ENCODE measurements around the gene EPHB4. TPM values are rescaled to one million over a fixed set of nuclear protein-coding genes. Genes with fewer than 3 reads are reported as not detected.

EPHB4 gene
- total and polyA plus RNA-seq, 2 of the 8 experiments (the other 6 are each of a cell fraction or from before 2014, with no cell fraction given) = 85.0 to 113 TPM

GRCh38 chr7:100811480-100811879 lies 15.8 kb downstream of the EPHB4 start (continued):
- TF ChIP-seq, protein P1, sequence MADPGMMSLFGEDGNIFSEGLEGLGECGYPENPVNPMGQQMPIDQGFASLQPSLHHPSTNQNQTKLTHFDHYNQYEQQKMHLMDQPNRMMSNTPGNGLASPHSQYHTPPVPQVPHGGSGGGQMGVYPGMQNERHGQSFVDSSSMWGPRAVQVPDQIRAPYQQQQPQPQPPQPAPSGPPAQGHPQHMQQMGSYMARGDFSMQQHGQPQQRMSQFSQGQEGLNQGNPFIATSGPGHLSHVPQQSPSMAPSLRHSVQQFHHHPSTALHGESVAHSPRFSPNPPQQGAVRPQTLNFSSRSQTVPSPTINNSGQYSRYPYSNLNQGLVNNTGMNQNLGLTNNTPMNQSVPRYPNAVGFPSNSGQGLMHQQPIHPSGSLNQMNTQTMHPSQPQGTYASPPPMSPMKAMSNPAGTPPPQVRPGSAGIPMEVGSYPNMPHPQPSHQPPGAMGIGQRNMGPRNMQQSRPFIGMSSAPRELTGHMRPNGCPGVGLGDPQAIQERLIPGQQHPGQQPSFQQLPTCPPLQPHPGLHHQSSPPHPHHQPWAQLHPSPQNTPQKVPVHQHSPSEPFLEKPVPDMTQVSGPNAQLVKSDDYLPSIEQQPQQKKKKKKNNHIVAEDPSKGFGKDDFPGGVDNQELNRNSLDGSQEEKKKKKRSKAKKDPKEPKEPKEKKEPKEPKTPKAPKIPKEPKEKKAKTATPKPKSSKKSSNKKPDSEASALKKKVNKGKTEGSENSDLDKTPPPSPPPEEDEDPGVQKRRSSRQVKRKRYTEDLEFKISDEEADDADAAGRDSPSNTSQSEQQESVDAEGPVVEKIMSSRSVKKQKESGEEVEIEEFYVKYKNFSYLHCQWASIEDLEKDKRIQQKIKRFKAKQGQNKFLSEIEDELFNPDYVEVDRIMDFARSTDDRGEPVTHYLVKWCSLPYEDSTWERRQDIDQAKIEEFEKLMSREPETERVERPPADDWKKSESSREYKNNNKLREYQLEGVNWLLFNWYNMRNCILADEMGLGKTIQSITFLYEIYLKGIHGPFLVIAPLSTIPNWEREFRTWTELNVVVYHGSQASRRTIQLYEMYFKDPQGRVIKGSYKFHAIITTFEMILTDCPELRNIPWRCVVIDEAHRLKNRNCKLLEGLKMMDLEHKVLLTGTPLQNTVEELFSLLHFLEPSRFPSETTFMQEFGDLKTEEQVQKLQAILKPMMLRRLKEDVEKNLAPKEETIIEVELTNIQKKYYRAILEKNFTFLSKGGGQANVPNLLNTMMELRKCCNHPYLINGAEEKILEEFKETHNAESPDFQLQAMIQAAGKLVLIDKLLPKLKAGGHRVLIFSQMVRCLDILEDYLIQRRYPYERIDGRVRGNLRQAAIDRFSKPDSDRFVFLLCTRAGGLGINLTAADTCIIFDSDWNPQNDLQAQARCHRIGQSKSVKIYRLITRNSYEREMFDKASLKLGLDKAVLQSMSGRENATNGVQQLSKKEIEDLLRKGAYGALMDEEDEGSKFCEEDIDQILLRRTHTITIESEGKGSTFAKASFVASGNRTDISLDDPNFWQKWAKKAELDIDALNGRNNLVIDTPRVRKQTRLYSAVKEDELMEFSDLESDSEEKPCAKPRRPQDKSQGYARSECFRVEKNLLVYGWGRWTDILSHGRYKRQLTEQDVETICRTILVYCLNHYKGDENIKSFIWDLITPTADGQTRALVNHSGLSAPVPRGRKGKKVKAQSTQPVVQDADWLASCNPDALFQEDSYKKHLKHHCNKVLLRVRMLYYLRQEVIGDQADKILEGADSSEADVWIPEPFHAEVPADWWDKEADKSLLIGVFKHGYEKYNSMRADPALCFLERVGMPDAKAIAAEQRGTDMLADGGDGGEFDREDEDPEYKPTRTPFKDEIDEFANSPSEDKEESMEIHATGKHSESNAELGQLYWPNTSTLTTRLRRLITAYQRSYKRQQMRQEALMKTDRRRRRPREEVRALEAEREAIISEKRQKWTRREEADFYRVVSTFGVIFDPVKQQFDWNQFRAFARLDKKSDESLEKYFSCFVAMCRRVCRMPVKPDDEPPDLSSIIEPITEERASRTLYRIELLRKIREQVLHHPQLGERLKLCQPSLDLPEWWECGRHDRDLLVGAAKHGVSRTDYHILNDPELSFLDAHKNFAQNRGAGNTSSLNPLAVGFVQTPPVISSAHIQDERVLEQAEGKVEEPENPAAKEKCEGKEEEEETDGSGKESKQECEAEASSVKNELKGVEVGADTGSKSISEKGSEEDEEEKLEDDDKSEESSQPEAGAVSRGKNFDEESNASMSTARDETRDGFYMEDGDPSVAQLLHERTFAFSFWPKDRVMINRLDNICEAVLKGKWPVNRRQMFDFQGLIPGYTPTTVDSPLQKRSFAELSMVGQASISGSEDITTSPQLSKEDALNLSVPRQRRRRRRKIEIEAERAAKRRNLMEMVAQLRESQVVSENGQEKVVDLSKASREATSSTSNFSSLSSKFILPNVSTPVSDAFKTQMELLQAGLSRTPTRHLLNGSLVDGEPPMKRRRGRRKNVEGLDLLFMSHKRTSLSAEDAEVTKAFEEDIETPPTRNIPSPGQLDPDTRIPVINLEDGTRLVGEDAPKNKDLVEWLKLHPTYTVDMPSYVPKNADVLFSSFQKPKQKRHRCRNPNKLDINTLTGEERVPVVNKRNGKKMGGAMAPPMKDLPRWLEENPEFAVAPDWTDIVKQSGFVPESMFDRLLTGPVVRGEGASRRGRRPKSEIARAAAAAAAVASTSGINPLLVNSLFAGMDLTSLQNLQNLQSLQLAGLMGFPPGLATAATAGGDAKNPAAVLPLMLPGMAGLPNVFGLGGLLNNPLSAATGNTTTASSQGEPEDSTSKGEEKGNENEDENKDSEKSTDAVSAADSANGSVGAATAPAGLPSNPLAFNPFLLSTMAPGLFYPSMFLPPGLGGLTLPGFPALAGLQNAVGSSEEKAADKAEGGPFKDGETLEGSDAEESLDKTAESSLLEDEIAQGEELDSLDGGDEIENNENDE (IDR thresholded peaks at IDR 0.05; ENCODE audit: insufficient replicate concordance, low read length) = no peak
- TF ChIP-seq POLR2AphosphoS5 (IDR thresholded peaks at IDR 0.05; ENCODE audit: low read depth, low read length) (no peak), BACH1 (IDR thresholded peaks at IDR 0.05; ENCODE audit: low read length) (no peak), TEAD4 (IDR thresholded peaks at IDR 0.05; ENCODE audit: low read depth, low read length) (no peak), TAF1 (IDR thresholded peaks at IDR 0.05; ENCODE audit: low read depth, low read length) (no peak), ATF3 (IDR thresholded peaks at IDR 0.05; ENCODE audit: insufficient read depth, low read depth, low read length) (no peak), RNF2 (IDR thresholded peaks at IDR 0.05; ENCODE audit: borderline replicate concordance, low read depth, low read length, missing control alignments, poor library complexity, severe bottlenecking) (no peak), EGR1 (IDR thresholded peaks at IDR 0.05; ENCODE audit: borderline replicate concordance, low read depth, low read length) (no peak), SAP30 (IDR thresholded peaks at IDR 0.05; ENCODE audit: insufficient read depth, insufficient replicate concordance, low read length) (no peak), EZH2 (IDR thresholded peaks at IDR 0.05; ENCODE audit: low read depth, low read length, severe bottlenecking) (no peak)

Measured in H1 (cell line).